SK-N-SH (cell line): ENCODE measurements around the gene HSPG2. TPM values are rescaled to one million over a fixed set of nuclear protein-coding genes. Genes with fewer than 3 reads are reported as not detected.

Experiments used
- ELF1 ChIP-seq: IDR thresholded peaks from 2 replicates; pipeline ENCODE4 v1.4.0; 2012
- EP300 ChIP-seq, 2 experiments: IDR thresholded peaks; 2 replicates each; pipeline versions ENCODE4 v1.4.0 to v1.6.1; 2012; ENCODE audit warnings: borderline replicate concordance in 1 of 2, low read depth in 1 of 2, low read length in 1 of 2
- FOSL2 ChIP-seq: IDR thresholded peaks from 2 replicates; pipeline ENCODE4 v1.4.0; 2012; ENCODE audit warnings: low read depth, mild to moderate bottlenecking, moderate library complexity, borderline replicate concordance
- GABPA ChIP-seq: IDR thresholded peaks from 2 replicates; pipeline ENCODE4 v1.4.0; 2012; ENCODE audit warnings: low read depth, mild to moderate bottlenecking
- GATA2 ChIP-seq: sonication (generic); formaldehyde crosslinking; IDR thresholded peaks from 2 replicates; pipeline ENCODE4 v1.5.0; 2020; ENCODE audit warnings: mild to moderate bottlenecking, missing genetic modification reagents
- IRF3 ChIP-seq: fragments of 150-350 bp; IDR thresholded peaks from 2 replicates; pipeline ENCODE4 v1.6.1; 2016; ENCODE audit warnings: mild to moderate bottlenecking, low read depth, low read length
- JUND ChIP-seq: IDR thresholded peaks from 2 replicates; pipeline ENCODE4 v1.4.0; 2012
- MAX ChIP-seq: IDR thresholded peaks from 2 replicates; pipeline ENCODE4 v1.4.0; 2012; ENCODE audit warnings: low read depth
- MXI1 ChIP-seq: IDR thresholded peaks from 2 replicates; pipeline ENCODE4 v1.6.1; 2012; ENCODE audit warnings: mild to moderate bottlenecking, low read depth, low read length, improper control_type of control experiment
- POLR2AphosphoS5 ChIP-seq: IDR thresholded peaks from 2 replicates; pipeline ENCODE4 v1.6.1; 2012; ENCODE audit warnings: low read depth, low read length
- RAD21 ChIP-seq: IDR thresholded peaks from 2 replicates; pipeline ENCODE4 v1.6.1; 2012; ENCODE audit warnings: mild to moderate bottlenecking, low read length
- REST ChIP-seq: IDR thresholded peaks from 2 replicates; pipeline ENCODE4 v1.6.1; 2012; ENCODE audit warnings: mild to moderate bottlenecking, low read depth, low read length, moderate library complexity
- RFX5 ChIP-seq: IDR thresholded peaks from 2 replicates; pipeline ENCODE4 v1.6.1; 2012; ENCODE audit warnings: mild to moderate bottlenecking, improper control_type of control experiment, low read length
- SMC3 ChIP-seq: IDR thresholded peaks from 2 replicates; pipeline ENCODE4 v1.6.1; 2012; ENCODE audit warnings: low read depth, low read length, improper control_type of control experiment
- TAF1 ChIP-seq: IDR thresholded peaks from 2 replicates; pipeline ENCODE4 v1.6.1; 2012; ENCODE audit warnings: low read depth, mild to moderate bottlenecking, low read length, moderate library complexity, borderline replicate concordance
- TEAD4 ChIP-seq: IDR thresholded peaks from 2 replicates; pipeline ENCODE4 v1.4.0; 2012; ENCODE audit warnings: mild to moderate bottlenecking, borderline replicate concordance; ENCODE audit not compliant: insufficient read depth
- polyA plus RNA-seq, 3 experiments: library from polyadenylated mRNA; depleted of rRNA; stranded (reverse); fragments of >200 nt; gene quantifications; 2 replicates each; pipeline ENCODE4 v1.2.3, GENCODE V29; 2012
- TF ChIP-seq, protein P1 (sequence below): fragments of 200-600 bp; sonication (generic); IDR thresholded peaks from 2 replicates; pipeline ENCODE4 v1.6.1; 2017; ENCODE audit warnings: antibody characterized with exemption, mild to moderate bottlenecking, moderate library complexity

Gene HSPG2
- polyA plus RNA-seq, 1 of the 3 experiments (the other 2 are of a cell fraction): 28.9 TPM

DNA sequence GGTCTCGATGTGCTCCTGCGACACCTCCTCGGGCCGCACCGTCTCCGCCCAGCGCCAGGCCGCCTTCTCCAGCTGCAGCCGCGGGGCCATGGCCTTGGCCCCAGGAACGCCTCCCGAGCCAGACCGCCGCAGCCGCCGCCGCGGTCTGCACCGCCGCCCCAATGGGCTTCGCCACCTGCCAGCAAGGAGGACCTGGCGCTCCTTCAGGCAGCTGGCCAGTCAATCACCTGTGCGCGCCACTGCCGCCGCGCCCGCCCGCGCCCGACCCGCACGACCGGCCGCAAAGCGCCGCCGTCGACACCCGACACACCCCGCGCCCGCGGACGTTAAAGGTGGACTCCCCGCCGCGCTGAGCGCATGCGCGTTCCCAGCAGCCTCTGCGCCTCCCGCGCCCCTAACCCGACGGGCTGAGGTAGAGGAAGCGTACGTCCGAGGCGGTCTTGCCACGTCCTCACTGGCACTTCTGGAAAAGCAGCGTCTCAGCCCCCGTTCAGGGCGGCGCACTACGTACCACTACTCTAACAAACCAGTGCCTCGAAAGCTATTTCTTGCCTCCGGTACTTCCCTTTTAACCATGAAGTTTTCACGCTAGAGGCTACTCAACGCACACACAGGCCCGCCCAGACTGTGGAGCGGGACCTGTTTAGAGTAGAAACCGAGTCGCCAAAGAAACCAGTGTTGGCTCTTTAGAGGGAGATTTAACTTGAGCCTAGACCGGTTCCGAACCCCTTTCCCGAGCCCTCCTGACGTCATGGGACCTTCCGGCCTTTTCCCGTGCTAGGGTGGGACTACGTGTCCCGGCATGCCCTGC, 154.0 kb downstream of the HSPG2 start, which contains the start of gene USP48 (continued):
- TF ChIP-seq IRF3: no peak
- peak; percentile 79 for TF ChIP-seq ELF1
- no peak for TF ChIP-seq JUND
- TF ChIP-seq, protein P1, sequence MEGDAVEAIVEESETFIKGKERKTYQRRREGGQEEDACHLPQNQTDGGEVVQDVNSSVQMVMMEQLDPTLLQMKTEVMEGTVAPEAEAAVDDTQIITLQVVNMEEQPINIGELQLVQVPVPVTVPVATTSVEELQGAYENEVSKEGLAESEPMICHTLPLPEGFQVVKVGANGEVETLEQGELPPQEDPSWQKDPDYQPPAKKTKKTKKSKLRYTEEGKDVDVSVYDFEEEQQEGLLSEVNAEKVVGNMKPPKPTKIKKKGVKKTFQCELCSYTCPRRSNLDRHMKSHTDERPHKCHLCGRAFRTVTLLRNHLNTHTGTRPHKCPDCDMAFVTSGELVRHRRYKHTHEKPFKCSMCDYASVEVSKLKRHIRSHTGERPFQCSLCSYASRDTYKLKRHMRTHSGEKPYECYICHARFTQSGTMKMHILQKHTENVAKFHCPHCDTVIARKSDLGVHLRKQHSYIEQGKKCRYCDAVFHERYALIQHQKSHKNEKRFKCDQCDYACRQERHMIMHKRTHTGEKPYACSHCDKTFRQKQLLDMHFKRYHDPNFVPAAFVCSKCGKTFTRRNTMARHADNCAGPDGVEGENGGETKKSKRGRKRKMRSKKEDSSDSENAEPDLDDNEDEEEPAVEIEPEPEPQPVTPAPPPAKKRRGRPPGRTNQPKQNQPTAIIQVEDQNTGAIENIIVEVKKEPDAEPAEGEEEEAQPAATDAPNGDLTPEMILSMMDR: no peak
- TF ChIP-seq POLR2AphosphoS5: peak; percentile 99
- no peak for TF ChIP-seq RFX5
- TF ChIP-seq TAF1: peak; percentile 90
- peak; percentile 47 for TF ChIP-seq MXI1
- TF ChIP-seq REST: no peak
- TF ChIP-seq MAX: no peak
- TF ChIP-seq SMC3: no peak
- no peak for TF ChIP-seq GATA2 (CRISPR knock-in tag)
- no peak for TF ChIP-seq TEAD4
- TF ChIP-seq GABPA: peak; percentile 76
- no peak for TF ChIP-seq FOSL2
- TF ChIP-seq RAD21: no peak
- TF ChIP-seq EP300 (IDR thresholded peaks at IDR 0.05; ENCODE audit: borderline replicate concordance in 1 of 2, low read depth in 1 of 2, low read length in 1 of 2): 0 out of 4 replicates have a peak, but pooled peaks of 1 of the 2 experiments have one; percentile 5
